UCSD-AML1 (cell line): ENCODE results near the gene SPEM1.

Experiments
- DNase-seq: peaks from one replicate; lab custom pipeline; 2025; ENCODE audit not compliant: unreplicated experiment; lab: John Stamatoyannopoulos, UW

SPEM1 gene

DNA sequence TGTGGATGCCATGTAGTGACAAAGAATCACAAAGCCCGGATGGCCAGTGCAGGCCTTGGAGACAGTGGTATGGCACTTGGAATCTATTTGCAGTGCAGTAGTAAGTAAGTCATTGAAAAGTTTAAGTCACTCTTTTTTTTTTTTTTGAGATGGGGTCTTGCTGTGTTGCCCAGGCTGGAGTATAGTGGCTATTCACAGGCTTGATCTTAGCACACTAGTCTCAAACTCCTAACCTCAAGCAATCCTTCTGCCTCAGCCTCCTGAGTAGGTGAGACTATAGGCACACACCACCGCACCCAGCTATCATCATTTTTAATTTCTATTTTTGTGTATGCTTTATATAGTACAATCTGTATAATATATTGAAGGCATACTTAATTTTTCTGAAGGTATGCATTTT, 21.5 kb upstream of the SPEM1 start:
- DNase-seq: no peak

DNA sequence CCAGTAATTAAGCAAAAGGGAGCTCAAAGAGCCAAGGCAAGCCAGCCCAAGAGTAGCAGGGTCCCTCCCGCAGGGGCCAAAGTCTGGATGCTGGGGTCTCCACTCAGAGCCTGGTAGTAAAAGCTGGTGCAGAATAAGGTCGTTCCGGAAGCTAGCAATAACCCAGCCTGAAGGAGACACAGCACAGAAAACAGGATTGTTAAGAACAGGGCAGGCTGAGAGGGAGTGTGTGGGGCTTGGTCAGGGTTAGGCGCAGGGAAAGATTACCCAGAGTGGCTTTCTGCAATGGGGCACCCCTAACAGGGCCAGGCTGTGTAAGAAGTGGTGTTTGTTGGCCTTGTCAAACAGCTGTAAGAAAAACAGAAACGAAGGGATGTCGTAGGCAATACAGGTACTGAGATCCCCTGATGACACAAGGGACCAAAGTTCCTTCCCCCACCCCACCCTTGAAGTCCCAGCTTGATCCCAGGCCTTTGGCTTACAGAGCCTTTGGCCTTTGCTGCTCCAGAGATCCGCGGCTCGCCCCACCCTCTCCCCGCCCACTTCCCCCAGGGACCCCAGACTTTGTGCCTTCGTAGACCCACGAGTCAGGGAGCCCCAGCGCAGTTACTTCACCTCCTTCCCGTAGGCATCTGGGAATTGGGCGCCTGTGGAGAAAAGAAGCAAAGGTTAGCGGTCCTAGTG, 16.9 kb upstream of the SPEM1 start:
- peak; percentile 76 for DNase-seq

DNA sequence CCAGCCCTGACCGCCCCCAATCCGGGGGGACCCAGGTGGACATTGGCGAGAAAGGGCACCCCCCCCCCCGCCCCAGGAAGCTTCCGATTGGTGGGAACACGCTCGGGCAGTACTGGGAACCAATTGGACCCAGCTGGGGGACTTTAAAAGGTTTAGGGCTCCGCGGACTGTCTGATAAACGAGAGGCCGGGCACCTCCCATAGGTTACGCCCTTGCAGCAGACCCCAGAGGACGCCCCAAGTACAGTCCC, 16.5 kb upstream of the SPEM1 start:
- no peak for DNase-seq

DNA sequence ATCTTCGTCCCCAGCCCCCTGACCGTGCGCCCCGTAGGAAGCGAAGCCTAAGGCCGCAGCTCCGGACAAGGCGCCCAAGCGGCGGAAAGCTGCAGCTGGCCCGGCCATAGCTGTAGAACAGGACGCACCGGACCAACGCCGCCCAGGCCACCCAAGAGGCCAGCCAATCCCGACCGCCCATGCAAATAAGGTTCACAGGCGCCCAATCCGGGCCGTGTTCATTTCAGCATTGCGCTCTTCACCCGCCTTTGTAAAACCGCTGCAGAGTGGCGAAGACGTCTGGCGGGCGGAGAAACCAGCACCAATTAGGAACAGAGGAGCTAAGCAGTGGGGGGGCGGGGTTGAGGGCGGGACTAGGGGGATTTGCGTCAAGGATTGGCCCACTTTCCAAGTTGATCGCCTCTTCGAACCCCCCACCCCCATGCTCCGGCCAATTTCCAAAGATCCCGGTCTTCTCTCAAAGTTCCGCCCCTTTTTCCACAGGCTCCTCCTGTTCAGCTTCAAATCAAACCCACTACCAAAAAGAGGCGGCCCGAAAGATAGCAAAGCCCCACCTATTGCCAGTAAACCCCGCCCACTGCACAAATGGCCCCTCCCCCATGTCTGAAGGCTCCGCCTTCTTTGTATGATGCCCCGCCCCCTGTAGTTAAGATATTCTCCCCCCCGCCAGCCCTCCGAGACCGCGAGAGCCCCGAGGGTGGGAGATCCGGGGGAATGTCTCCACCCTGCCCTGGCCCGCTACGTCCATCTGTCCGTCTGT, 16.0 kb upstream of the SPEM1 start, which contains the start of gene TMEM256:
TSS of gene TMEM256 (minus strand) at position 121 of the 760 bp plus-strand sequence. CDS start at position 108, 13 bp downstream.
- DNase-seq: peak; percentile 99

DNA sequence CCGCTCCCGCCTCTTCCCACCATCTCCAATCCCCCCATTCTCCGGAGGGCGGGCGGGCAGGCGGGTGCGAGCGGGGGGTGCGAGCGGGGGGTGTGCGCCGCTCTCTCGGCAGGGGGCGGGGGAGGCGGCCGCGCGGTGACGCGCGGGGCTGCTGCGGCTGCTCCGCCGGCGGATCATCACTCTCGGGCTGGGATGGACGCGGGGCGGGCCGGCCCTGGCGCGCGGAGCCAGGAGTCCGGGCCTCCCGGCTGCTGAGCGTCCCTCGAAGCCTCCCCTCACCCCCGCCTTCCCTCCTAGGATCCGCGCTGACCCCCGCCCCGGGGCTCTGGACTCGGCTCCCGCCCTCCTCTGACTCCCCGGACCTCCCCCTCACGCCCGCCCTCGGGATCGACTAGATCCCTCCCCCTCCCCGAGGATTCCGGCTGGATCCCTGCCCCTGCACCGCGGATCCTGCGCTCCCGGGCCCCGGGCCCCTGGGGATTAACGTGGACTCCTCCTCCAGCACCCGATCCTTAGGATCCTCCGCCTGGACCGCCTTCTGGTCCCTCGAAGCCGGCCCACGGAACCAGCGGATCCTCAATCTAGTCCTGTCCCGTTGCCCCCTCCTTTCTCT, 15.3 kb upstream of the SPEM1 start:
- DNase-seq: peak; percentile 53

DNA sequence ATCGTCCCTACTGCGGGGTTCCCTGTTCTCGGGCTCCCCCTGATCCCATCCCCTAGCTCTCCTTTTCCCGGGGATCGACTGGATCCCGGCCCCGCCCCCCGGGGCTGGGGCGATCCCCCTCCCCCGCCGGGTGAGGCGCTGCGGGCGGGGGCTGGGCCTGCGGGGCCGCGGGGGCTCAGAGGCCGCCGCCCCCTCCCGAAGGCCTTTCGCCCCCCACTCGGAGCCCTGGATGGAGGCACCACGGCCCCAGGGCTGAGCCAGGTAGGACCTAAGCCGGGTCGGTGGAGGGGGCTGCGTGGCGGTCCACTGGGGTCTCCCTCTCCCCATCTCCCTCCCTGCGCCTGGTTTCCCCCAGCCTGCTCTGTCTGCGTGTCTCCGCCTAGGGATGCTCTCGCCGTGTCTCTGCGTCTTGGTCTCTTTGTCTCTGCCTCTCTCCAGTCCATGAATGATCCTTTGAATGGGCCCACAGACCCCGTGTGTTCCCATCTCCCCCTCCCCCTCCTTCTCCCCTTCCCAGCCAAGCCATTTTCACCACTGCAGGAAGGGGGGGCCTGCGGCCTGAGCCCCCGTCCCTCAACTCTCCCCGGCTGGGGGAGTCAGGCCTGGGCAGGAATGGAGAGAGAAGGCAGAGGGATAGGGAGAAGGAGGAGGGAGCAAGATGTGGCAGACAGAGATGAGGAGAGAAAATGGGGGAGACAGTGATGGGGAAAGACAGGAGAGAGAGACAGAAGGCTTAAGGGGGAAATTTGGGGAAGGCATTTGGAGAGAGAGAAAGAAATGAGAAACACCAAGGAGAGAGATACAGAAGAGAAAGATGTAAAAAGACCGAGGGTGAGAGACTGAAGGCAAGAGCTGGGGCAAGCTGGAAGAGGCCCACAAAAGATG, 14.5 kb upstream of the SPEM1 start:
- DNase-seq: no peak

DNA sequence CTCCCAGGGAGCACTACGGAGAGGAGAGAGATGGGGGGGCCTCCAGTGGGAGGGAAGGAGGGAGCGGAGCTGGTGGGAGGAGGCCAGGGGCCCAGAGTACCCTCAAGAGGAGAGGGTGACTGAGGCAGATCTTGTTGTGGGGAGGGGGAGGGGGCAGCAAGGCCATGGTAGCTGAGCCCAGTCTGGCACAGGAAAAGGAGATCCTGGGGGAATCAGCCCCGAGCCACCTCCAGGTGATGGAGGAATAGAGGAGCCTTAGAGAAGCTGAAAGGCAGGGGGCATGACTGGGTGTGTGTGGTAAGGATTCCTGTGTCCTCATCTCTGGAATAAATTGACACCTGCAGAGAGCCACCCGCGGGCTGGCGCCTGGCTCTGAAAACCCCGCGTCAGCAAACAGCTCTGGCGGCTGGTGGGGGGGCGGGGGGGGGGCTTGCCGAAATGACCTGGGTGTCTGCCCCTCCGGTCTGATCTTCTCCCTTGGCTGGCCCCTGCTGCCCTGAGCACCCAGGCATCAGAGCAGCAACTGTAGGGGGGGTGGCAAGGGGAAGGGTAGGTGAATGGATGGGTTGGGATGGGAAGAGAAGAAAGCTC, 13.8 kb upstream of the SPEM1 start:
- no peak for DNase-seq

DNA sequence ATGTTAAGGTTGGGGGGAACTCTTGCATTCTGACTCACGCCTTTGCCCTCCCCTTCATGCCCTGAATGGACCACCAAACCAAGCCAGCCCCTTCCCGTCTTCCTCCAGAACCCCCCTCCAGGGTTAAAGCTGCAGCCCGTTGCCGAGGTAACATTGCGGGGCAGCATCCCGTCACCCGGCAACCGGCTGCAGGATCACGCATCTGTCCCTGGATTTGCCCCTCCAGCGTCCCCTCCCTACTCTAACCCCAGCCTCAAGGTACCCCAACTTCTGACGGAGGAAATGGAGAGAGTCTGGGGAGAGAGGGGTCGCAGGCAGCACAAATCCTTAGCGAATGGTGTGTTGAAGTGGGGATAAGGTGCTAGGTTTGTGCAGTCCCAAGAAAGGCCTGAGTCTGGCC, 13.0 kb upstream of the SPEM1 start:
- no peak for DNase-seq

DNA sequence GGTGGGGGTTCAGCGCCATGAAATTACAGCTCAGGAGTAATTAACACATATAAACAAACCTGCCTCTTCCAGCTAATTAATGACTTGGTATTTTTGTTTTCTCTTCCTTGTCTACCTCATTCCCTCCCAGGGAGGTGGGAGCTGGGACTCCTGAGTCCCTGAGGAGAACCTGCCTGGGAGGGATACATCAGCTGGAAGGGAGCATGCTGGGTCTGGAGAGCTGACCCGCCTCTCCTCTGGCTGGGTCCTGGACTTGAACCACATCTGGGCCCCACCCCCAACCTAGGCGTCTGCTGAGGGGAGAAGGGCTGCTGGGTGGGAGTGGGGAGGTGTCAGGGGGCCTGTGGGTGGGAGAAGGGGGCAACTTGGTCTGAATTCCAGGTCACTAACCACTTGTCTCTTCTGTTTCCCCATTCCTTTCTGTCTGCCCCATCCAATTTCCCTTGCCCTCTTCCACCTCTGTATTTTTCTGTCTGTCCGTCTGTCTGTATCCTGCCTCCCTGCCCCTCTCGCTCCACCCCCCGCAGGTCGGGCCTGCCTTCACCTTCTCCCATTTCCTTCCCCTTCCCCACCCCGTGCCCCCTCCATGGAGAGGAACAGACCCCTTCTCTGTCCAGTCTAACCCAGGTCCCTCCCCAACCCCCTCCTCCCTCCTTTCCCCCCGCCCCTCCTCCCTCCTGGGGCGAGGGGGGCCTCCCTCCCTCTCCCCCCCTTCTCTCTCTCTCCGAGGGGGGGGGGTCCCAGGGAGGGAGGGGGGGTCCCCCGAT, 12.5 kb upstream of the SPEM1 start, which contains the start of gene NLGN2:
TSS of gene NLGN2 (plus strand) at position 361 of the 767 bp plus-strand sequence. CDS start 411 bp downstream, outside the sequence.
- no peak for DNase-seq

DNA sequence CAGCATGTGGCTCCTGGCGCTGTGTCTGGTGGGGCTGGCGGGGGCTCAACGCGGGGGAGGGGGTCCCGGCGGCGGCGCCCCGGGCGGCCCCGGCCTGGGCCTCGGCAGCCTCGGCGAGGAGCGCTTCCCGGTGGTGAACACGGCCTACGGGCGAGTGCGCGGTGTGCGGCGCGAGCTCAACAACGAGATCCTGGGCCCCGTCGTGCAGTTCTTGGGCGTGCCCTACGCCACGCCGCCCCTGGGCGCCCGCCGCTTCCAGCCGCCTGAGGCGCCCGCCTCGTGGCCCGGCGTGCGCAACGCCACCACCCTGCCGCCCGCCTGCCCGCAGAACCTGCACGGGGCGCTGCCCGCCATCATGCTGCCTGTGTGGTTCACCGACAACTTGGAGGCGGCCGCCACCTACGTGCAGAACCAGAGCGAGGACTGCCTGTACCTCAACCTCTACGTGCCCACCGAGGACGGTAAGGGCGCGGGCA, 11.8 kb upstream of the SPEM1 start:
- no peak for DNase-seq

DNA sequence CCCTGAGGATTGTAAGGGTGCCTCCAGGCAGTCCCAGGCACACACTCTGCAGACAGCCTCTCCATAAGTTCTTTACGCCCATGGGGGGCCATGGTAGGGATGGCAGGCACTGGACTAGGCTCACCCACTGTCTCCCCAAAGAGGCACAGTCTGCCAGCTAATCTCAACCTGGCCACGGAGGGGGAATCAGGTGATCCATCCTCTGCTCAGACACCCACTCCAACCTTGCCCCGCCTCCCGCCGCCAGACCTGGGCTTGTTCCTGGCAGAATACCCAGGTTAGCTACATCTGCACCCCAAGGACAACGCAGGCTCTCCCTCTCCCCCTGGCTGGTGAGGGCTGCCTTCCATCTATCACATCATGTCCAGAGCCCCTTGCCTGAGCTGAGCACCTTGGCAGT, 11.3 kb upstream of the SPEM1 start:
- DNase-seq: no peak

DNA sequence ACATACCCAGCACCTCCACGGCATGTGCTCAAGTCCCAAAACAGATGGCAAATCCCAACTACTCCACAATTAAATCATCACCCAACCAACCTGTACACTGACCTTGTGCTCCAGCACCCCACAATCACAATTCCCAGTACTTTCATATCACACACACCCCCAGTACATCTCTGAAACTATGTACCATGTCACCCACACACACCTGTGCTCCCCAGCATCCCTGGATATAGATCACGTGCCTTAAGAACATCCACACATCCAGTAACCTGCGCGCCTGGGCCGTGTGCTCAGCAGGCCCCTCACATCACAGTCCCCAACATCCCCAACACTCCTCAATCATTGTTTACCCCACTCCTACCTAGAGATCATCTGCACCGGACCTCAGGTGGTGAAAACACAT, 10.4 kb upstream of the SPEM1 start:
- no peak for DNase-seq

DNA sequence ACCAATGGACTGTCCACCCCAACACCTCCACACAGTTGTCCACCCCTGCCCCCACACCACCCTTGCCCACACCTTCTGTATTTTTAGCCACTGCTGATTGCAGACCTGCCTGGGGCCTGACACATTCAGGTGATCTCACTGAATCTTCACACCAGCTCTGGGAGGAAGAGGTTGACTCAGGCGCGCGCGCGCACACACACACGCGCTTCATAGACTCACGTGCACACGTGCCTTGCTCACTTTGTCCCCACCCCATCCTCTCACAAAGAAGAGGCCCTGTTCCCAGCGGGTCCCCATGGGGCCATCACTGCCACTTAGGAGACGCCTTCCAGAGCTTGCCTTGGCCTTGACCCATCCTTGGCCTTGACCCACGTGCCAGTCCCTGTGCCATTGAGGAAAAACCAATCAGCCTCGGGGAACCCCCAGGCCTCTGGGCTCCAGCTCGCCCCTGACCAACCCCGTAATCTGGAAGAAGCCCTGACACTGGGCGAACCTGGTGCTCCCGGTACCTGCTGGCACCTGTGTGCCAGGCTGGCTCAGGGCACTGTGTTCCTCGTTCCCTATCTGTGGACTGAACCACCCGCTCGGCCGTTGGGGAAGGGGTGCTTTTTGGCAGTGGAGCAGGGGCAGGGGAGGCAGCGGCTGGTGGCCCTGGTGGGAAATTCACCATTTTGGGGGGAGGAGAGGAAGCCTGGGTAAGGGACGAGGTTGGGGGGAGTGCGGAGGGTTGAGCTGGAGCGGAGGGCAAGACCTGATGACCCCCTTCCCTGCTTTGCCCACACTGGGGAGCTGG, 9.3 kb upstream of the SPEM1 start:
- no peak for DNase-seq

DNA sequence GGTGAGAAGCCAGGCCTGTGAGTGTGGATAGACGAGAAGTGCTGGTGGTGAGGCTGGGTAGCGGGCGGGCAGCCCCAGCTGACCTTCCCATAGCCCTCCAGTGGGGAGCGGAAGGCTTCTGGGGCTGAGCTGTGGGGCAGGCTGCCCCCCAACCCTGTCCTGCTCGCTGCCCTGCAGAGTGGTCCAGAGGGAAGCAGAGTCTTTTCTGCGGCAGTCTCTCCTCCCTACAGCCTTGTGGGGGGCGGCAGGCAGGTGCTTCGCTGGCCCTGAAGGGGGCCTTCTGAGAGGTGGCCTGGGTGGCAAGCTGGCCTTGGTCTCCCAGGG, 8.7 kb upstream of the SPEM1 start:
- DNase-seq: no peak

DNA sequence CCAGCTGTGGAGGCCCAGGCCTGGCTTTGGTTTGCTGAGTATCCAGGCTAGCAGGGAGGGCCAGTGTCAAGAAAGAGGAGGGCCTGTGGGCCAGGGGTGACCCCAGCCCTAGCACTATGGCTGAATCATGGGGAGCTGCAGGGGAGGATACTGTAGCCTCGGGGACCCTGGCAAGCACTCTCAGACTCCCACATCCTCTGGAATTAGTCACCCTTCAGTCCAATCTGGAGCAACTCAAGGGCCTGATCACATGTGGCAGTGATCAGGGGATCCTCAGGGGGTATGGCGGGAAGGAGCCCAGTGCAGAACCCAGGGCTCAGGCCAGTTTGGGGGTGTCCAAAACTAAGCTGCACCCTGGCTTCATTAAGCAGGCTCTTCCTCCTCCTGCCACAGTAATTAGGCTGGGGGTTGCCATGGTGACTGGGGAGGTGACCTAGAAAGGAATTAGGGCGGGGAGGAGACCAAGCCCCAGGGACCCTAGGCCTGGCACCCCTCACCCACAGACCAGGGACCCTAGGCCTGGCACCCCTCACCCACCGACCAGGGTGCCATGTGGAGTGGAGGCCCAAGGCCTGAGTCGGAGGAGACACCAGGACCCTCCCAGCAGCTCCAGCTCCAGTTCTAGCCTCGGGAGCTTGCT, 6.7 kb upstream of the SPEM1 start:
- DNase-seq: no peak

DNA sequence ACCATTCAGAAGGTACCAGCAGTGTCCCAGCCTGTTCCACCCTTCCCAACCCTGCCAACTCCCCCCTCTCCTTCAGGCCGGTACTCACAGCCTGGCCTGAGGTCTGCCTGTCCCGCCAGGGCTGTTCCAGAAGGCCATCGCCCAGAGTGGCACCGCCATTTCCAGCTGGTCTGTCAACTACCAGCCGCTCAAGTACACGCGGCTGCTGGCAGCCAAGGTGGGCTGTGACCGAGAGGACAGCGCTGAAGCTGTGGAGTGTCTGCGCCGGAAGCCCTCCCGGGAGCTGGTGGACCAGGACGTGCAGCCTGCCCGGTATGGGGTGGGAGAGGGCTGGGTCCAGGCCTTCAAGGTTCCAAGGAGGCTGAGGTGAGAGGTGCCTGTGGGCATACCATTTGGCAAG, 5.3 kb upstream of the SPEM1 start:
- no peak for DNase-seq

DNA sequence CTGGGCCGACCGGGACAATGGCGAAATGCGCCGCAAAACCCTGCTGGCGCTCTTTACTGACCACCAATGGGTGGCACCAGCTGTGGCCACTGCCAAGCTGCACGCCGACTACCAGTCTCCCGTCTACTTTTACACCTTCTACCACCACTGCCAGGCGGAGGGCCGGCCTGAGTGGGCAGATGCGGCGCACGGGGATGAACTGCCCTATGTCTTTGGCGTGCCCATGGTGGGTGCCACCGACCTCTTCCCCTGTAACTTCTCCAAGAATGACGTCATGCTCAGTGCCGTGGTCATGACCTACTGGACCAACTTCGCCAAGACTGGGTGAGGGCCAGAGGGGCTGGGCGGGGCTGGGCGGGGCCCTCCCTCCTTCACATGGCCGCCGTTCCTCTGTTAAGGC, 4.3 kb upstream of the SPEM1 start:
- DNase-seq: no peak

DNA sequence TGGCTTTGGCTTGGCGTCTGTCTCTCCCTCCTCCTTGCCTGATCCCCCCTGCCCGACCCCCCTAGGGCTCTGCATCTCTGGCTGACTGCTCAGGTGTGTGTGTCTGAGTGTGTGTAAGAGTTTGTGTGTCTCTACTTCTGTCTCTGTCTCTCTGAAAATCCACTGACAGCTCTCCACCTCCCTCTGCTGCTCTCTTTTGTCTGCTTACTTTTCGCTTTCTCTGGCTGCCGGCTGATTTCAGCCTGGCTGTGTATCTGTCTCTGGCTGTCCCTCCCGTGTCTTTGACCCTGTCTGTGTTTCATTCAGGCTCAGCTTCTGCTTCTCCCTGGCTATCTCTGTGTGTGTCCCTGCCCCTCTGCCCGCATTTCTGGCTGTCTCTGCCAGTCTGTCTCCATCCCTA, 3.8 kb upstream of the SPEM1 start:
- DNase-seq: no peak

DNA sequence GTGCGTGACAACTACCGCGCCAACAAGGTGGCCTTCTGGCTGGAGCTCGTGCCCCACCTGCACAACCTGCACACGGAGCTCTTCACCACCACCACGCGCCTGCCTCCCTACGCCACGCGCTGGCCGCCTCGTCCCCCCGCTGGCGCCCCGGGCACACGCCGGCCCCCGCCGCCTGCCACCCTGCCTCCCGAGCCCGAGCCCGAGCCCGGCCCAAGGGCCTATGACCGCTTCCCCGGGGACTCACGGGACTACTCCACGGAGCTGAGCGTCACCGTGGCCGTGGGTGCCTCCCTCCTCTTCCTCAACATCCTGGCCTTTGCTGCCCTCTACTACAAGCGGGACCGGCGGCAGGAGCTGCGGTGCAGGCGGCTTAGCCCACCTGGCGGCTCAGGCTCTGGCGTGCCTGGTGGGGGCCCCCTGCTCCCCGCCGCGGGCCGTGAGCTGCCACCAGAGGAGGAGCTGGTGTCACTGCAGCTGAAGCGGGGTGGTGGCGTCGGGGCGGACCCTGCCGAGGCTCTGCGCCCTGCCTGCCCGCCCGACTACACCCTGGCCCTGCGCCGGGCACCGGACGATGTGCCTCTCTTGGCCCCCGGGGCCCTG, 3.0 kb upstream of the SPEM1 start:
- no peak for DNase-seq
